T-helper 1 cell treated with Interleukin-12 subunit alpha and Interleukin-12 subunit beta and Interleukin-4 antibody, amounts not matched to agents 30 μg/mL and 1 μg/mL, for 36 hours (primary cell): Measurements from ENCODE around the gene IZUMO2.

Experiments used
- H3K27ac Mint-ChIP-seq: one replicate; pipeline ENCODE4 v1.8.0; 2021; ENCODE audit warnings: mild to moderate bottlenecking, mixed read lengths
- H3K27me3 Mint-ChIP-seq: one replicate; pipeline ENCODE4 v1.8.0; 2021; ENCODE audit warnings: low read depth, mixed read lengths
- H3K36me3 Mint-ChIP-seq: one replicate; pipeline ENCODE4 v1.8.0; 2021; ENCODE audit warnings: low read depth, mixed read lengths
- H3K4me1 Mint-ChIP-seq: one replicate; pipeline ENCODE4 v1.8.0; 2021; ENCODE audit warnings: low read depth, mixed read lengths
- H3K4me3 Mint-ChIP-seq: one replicate; pipeline ENCODE4 v1.8.0; 2021; ENCODE audit warnings: mild to moderate bottlenecking, moderate library complexity, mixed read lengths
- H3K9me3 Mint-ChIP-seq: one replicate; pipeline ENCODE4 v1.8.0; 2021; ENCODE audit warnings: mixed read lengths

The IZUMO2 gene

GRCh38 chr19:50196322-50196932, 33.3 kb upstream of the IZUMO2 start:
- H3K27me3 Mint-ChIP-seq = peaks cover 4% of the 10 kb centered on the region
- H3K27ac Mint-ChIP-seq = no peak overlapping the region
- H3K9me3 Mint-ChIP-seq = no peaks in the 10 kb centered on the region
- no peaks in the 10 kb centered on the region for H3K4me1 Mint-ChIP-seq
- no peak overlapping the region for H3K4me3 Mint-ChIP-seq
- H3K36me3 Mint-ChIP-seq = no peaks in the 10 kb centered on the region

GRCh38 chr19:50195224-50195623, 32.1 kb upstream of the IZUMO2 start:
- H3K27ac Mint-ChIP-seq = no peak overlapping the region
- H3K36me3 Mint-ChIP-seq = no peaks in the 10 kb centered on the region
- H3K9me3 Mint-ChIP-seq = no peaks in the 10 kb centered on the region
- no peaks in the 10 kb centered on the region for H3K27me3 Mint-ChIP-seq
- no peak overlapping the region for H3K4me3 Mint-ChIP-seq
- H3K4me1 Mint-ChIP-seq = no peaks in the 10 kb centered on the region

GRCh38 chr19:50192463-50193211, 29.6 kb upstream of the IZUMO2 start:
- Mint-ChIP-seq H3K4me1 (no peaks in the 10 kb centered on the region), H3K36me3 (no peaks in the 10 kb centered on the region), H3K9me3 (no peaks in the 10 kb centered on the region), H3K4me3 (no peak overlapping the region), H3K27ac (no peak overlapping the region), H3K27me3 (no peaks in the 10 kb centered on the region)

- H3K4me3 Mint-ChIP-seq = no peak overlapping the region
- no peaks in the 10 kb centered on the region for H3K36me3 Mint-ChIP-seq
Observed at GRCh38 chr19:50191216-50191615, 28.1 kb upstream of the IZUMO2 start.

GRCh38 chr19:50190439-50190891, 27.4 kb upstream of the IZUMO2 start:
- Mint-ChIP-seq H3K27me3 (no peaks in the 10 kb centered on the region), H3K4me3 (no peak overlapping the region), H3K27ac (no peak overlapping the region), H3K9me3 (no peaks in the 10 kb centered on the region), H3K4me1 (no peaks in the 10 kb centered on the region), H3K36me3 (no peaks in the 10 kb centered on the region)

More at GRCh38 chr19:50191216-50191615, 28.1 kb upstream of the IZUMO2 start:
- Mint-ChIP-seq H3K27ac (no peak overlapping the region), H3K27me3 (no peaks in the 10 kb centered on the region), H3K9me3 (no peaks in the 10 kb centered on the region), H3K4me1 (no peaks in the 10 kb centered on the region)

- Mint-ChIP-seq H3K27me3 (no peaks in the 10 kb centered on the region), H3K36me3 (no peaks in the 10 kb centered on the region), H3K9me3 (no peaks in the 10 kb centered on the region), H3K4me1 (no peaks in the 10 kb centered on the region), H3K4me3 (no peak overlapping the region), H3K27ac (no peak overlapping the region)
Observed at GRCh38 chr19:50189331-50189730, 26.2 kb upstream of the IZUMO2 start.

GRCh38 chr19:50187937-50188336, 24.9 kb upstream of the IZUMO2 start:
- Mint-ChIP-seq H3K9me3 (no peaks in the 10 kb centered on the region), H3K36me3 (no peaks in the 10 kb centered on the region), H3K4me1 (no peaks in the 10 kb centered on the region), H3K4me3 (no peak overlapping the region), H3K27ac (no peak overlapping the region), H3K27me3 (no peaks in the 10 kb centered on the region)

- no peaks in the 10 kb centered on the region for H3K36me3 Mint-ChIP-seq
- no peak overlapping the region for H3K4me3 Mint-ChIP-seq
- H3K9me3 Mint-ChIP-seq = no peaks in the 10 kb centered on the region
- H3K27ac Mint-ChIP-seq = no peak overlapping the region
- no peaks in the 10 kb centered on the region for H3K4me1 Mint-ChIP-seq
- no peaks in the 10 kb centered on the region for H3K27me3 Mint-ChIP-seq
Observed at GRCh38 chr19:50184196-50184595, 21.1 kb upstream of the IZUMO2 start.

- no peak overlapping the region for H3K27ac Mint-ChIP-seq
Observed at GRCh38 chr19:50181121-50181520, 18.0 kb upstream of the IZUMO2 start.

GRCh38 chr19:50178859-50179537, 15.9 kb upstream of the IZUMO2 start:
- Mint-ChIP-seq H3K27ac (no peak overlapping the region), H3K4me3 (no peak overlapping the region), H3K27me3 (no peaks in the 10 kb centered on the region), H3K36me3 (no peaks in the 10 kb centered on the region), H3K9me3 (no peaks in the 10 kb centered on the region), H3K4me1 (no peaks in the 10 kb centered on the region)

More at GRCh38 chr19:50181121-50181520, 18.0 kb upstream of the IZUMO2 start:
- Mint-ChIP-seq H3K4me3 (no peak overlapping the region), H3K36me3 (no peaks in the 10 kb centered on the region), H3K27me3 (no peaks in the 10 kb centered on the region), H3K4me1 (no peaks in the 10 kb centered on the region), H3K9me3 (no peaks in the 10 kb centered on the region)

GRCh38 chr19:50178320-50178719, 15.2 kb upstream of the IZUMO2 start:
- Mint-ChIP-seq H3K27me3 (no peaks in the 10 kb centered on the region), H3K9me3 (no peaks in the 10 kb centered on the region), H3K4me3 (no peak overlapping the region), H3K36me3 (no peaks in the 10 kb centered on the region), H3K27ac (no peak overlapping the region), H3K4me1 (no peaks in the 10 kb centered on the region)

GRCh38 chr19:50176775-50177174, 13.7 kb upstream of the IZUMO2 start:
- Mint-ChIP-seq H3K27ac (no peak overlapping the region), H3K9me3 (no peaks in the 10 kb centered on the region), H3K4me1 (peaks cover 5% of the 10 kb centered on the region), H3K4me3 (no peak overlapping the region), H3K27me3 (no peaks in the 10 kb centered on the region), H3K36me3 (no peaks in the 10 kb centered on the region)

GRCh38 chr19:50175924-50176323, 12.8 kb upstream of the IZUMO2 start:
- no peak overlapping the region for H3K27ac Mint-ChIP-seq
- no peak overlapping the region for H3K4me3 Mint-ChIP-seq
- no peaks in the 10 kb centered on the region for H3K27me3 Mint-ChIP-seq
- H3K36me3 Mint-ChIP-seq = no peaks in the 10 kb centered on the region
- H3K9me3 Mint-ChIP-seq = no peaks in the 10 kb centered on the region
- peaks cover 5% of the 10 kb centered on the region for H3K4me1 Mint-ChIP-seq

- H3K27me3 Mint-ChIP-seq = no peaks in the 10 kb centered on the region
Observed at GRCh38 chr19:50174100-50174793, 11.2 kb upstream of the IZUMO2 start.

More at GRCh38 chr19:50174100-50174793, 11.2 kb upstream of the IZUMO2 start:
- no peaks in the 10 kb centered on the region for H3K9me3 Mint-ChIP-seq
- no peaks in the 10 kb centered on the region for H3K36me3 Mint-ChIP-seq
- H3K4me3 Mint-ChIP-seq = no peak overlapping the region
- H3K27ac Mint-ChIP-seq = no peak overlapping the region
- H3K4me1 Mint-ChIP-seq = peaks cover 5% of the 10 kb centered on the region
